B cell (primary cell): ENCODE data around the gene TTC39C.

Source experiments
- CTCF ChIP-seq: fragments of 200-600 bp; IDR thresholded peaks from one replicate; pipeline ENCODE4 v1.8.0; 2022; ENCODE audit warnings: antibody characterized with exemption, mild to moderate bottlenecking
- EZH2 ChIP-seq: IDR thresholded peaks from 2 replicates; pipeline ENCODE4 v1.6.1; 2012; ENCODE audit warnings: borderline replicate concordance, low read depth, mild to moderate bottlenecking, moderate library complexity, low read length; ENCODE audit not compliant: insufficient read depth, poor library complexity, severe bottlenecking

- TF ChIP-seq CTCF = no peak
- TF ChIP-seq EZH2 = no peak
Measured at GRCh38 chr18:24039671-24040070, 25.1 kb downstream of the TTC39C start.
